ENCODE results near the gene UNKL.
"Not testable (repeated sequence)": the region's sequence is repeated elsewhere in the genome, so short reads cannot be mapped to it uniquely, and the experiment has no call there.

DNA sequence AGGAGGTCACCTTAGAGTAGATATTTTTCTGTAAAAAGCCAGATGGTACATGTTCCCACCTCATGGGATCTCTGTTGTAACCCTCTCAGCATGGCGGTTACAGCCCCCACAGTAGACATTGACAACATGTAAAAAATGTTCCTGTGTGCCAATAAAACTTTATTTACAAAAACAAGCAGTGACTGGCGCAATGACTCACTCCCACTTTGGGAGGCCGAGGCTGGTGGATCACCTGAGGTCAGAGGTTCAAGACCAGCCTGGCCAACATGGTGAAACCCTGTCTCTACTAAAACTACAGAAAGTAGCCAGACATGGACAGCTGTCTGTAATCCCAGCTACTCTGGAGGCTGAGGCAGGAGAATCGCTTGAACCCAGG lies 25.2 kb upstream of the UNKL start:
- not testable (repeated sequence) for TF ChIP-seq POLR2A (IDR thresholded peaks at IDR 0.05; ENCODE audit: low read length); GATA1 (IDR thresholded peaks at IDR 0.05; ENCODE audit: low read depth, low read length)
